Upper lobe of left lung (tissue), 4 donors: ENCODE measurements around the gene ZBTB38.

Experiments
- CTCF ChIP-seq, 6 experiments: fragments of 450-650 bp in 4 of 6; fragments of 200-600 bp in 2 of 6; sonication (generic) in 2 of 6; IDR thresholded peaks; one replicate each; pipeline ENCODE4 v1.5.1; 2016 to 2019; ENCODE audit warnings: antibody characterized with exemption in 6 of 6
- POLR2A ChIP-seq, 4 donors: fragments of 450-650 bp; IDR thresholded peaks; one replicate each; pipeline ENCODE4 v1.5.1; 2016 to 2017; ENCODE audit warnings: antibody characterized with exemption in 4 of 4, mild to moderate bottlenecking in 2 of 4
- POLR2AphosphoS5 ChIP-seq, 2 donors: sonication (generic); formaldehyde crosslinking; IDR thresholded peaks; one replicate each; pipeline ENCODE4 v1.5.1; 2017; ENCODE audit warnings: antibody characterized with exemption in 2 of 2

- TF ChIP-seq CTCF (IDR thresholded peaks at IDR 0.05) (no peak), POLR2A (IDR thresholded peaks at IDR 0.05) (no peak), POLR2AphosphoS5 (IDR thresholded peaks at IDR 0.05) (no peak)
Measured at GRCh38 chr3:141380987-141381386, 12.7 kb downstream of the ZBTB38 start.
